ENCODE data around the gene CACNB2. TPM values are rescaled to one million over a fixed set of nuclear protein-coding genes. Genes with fewer than 3 reads are reported as not detected.

The CACNB2 gene
- total and polyA plus RNA-seq, 10 of the 15 experiments (the other 5 are each of a cell fraction or from before 2014, with no cell fraction given) = 0.62 to 8.1 (median 1.2) TPM

DNA sequence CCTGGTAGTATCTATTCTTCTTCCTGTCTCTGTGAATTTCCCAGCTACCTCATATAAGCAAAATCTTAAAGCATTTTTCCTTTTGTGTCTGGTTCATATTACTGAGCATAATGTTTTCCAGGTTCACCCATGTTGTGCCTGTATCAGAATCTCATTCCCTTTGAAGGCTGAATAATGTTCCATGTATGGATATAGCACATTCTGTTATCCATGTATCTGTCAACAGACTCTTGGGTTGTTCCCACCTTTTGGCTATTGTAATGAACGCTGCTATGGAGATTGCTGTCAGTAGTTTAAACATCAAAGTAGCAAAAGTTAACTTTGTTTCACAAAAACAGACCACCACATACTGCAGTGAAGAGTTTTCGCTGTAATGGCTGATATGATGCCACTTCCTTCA is 411.2 kb downstream of the CACNB2 start:
- H3K9me3 ChIP-seq (replicated peaks; ENCODE audit: control insufficient read depth, insufficient read depth, low read length) = no peaks in the 10 kb centered on the region
- no TSS peak for BruUV-seq (replicated peaks)
- no peaks in the 10 kb centered on the region for H3K27me3 ChIP-seq (replicated peaks in 1 of 2; ENCODE audit: control insufficient read depth in 2 of 2, insufficient read depth in 2 of 2, low read length in 1 of 2)
- H4K20me1 ChIP-seq (ENCODE audit: control insufficient read depth, insufficient read depth) = no peaks in the 10 kb centered on the region
- ATAC-seq = no peak
- intact Hi-C loops (cut with micrococcal nuclease; ENCODE audit: unreplicated experiment) (no loop called here), in situ Hi-C loops (cut with MboI) (no loop called here)
- WGBS (ENCODE audit: insufficient coverage, insufficient replicate concordance, low lambda C conversion rate, missing lambda C conversion rate) = 98% methylated on average over 2 of the region's 2 CpGs
- no peak for TF ChIP-seq LARP7 (IDR thresholded peaks at IDR 0.05)
- TF ChIP-seq SMAD5 (IDR thresholded peaks at IDR 0.05; ENCODE audit: low read depth) = no peak
- TF ChIP-seq, protein P1, sequence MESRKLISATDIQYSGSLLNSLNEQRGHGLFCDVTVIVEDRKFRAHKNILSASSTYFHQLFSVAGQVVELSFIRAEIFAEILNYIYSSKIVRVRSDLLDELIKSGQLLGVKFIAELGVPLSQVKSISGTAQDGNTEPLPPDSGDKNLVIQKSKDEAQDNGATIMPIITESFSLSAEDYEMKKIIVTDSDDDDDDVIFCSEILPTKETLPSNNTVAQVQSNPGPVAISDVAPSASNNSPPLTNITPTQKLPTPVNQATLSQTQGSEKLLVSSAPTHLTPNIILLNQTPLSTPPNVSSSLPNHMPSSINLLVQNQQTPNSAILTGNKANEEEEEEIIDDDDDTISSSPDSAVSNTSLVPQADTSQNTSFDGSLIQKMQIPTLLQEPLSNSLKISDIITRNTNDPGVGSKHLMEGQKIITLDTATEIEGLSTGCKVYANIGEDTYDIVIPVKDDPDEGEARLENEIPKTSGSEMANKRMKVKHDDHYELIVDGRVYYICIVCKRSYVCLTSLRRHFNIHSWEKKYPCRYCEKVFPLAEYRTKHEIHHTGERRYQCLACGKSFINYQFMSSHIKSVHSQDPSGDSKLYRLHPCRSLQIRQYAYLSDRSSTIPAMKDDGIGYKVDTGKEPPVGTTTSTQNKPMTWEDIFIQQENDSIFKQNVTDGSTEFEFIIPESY (IDR thresholded peaks at IDR 0.05) = no peak
- no peak for TF ChIP-seq RCOR1 (conservative IDR thresholded peaks at IDR 0.05; ENCODE audit: low read depth, low read length)
- TF ChIP-seq SREBF2 (IDR thresholded peaks at IDR 0.05; ENCODE audit: low read length) = no peak
- TF ChIP-seq HCFC1 (IDR thresholded peaks at IDR 0.05; ENCODE audit: low read length) = no peak
- TF ChIP-seq YY1 (IDR thresholded peaks at IDR 0.05; ENCODE audit: low read depth, low read length) = no peak
- no peak for TF ChIP-seq EP300 (IDR thresholded peaks at IDR 0.05; ENCODE audit: borderline replicate concordance in 1 of 2, control insufficient read depth in 1 of 2, low read depth in 2 of 2, low read length in 2 of 2)
- no peak overlapping the region for H3K27ac ChIP-seq (ENCODE audit: control insufficient read depth, insufficient read depth)
- FAIRE-seq = no peak
- no peak overlapping the region for H3K4me3 ChIP-seq
- H3K4me2 ChIP-seq (ENCODE audit: control insufficient read depth, insufficient read depth) = no peak overlapping the region
- SMC1A ChIA-PET (ENCODE audit: uncharacterized antibody, unreplicated experiment) = no interaction called here
- H3K9ac ChIP-seq (ENCODE audit: control insufficient read depth, insufficient read depth, low read length) = no peak overlapping the region
- RAD21 ChIA-PET (ENCODE audit: unreplicated experiment) = no interaction called here
- CTCF ChIA-PET = no interaction called here
- H2AFZ ChIP-seq (ENCODE audit: control insufficient read depth, low read depth, low read length) = no peak overlapping the region
- POLR2A ChIA-PET = no interaction called here
- peaks cover 0 to 4% of the 10 kb centered on the region in 2 experiments; a peak in 2 of 4 replicates for H3K36me3 ChIP-seq (ENCODE audit: control insufficient read depth in 2 of 2, insufficient read depth in 2 of 2, low read length in 1 of 2)
- no peaks in the 10 kb centered on the region for H3K4me1 ChIP-seq (ENCODE audit: control insufficient read depth, insufficient read depth, low read length)
- H3K79me2 ChIP-seq (ENCODE audit: control insufficient read depth, insufficient read depth, low read length) = no peaks in the 10 kb centered on the region
- no peak for DNase-seq (ENCODE audit: low read depth, low spot score)

Data from GM12878 (cell line).